Ishikawa (cell line): ENCODE results near the gene TMED4.

Experiments
- CEBPB ChIP-seq: IDR thresholded peaks from 2 replicates; pipeline ENCODE4 v1.6.1; 2012
- CREB1 ChIP-seq: IDR thresholded peaks from 2 replicates; pipeline ENCODE4 v1.6.1; 2012; ENCODE audit warnings: low read depth
- EGR1 ChIP-seq: IDR thresholded peaks from 2 replicates; pipeline ENCODE4 v1.6.1; 2012
- EP300 ChIP-seq: IDR thresholded peaks from 2 replicates; pipeline ENCODE4 v1.6.1; 2012; ENCODE audit warnings: borderline replicate concordance
- FOXM1 ChIP-seq: IDR thresholded peaks from 2 replicates; pipeline ENCODE4 v1.6.1; 2012; ENCODE audit warnings: low read depth, borderline replicate concordance
- NFIC ChIP-seq: IDR thresholded peaks from 2 replicates; pipeline ENCODE4 v1.6.1; 2012
- RAD21 ChIP-seq: IDR thresholded peaks from 2 replicates; pipeline ENCODE4 v1.6.1; 2012; ENCODE audit warnings: low read depth
- TAF1 ChIP-seq: IDR thresholded peaks from 2 replicates; pipeline ENCODE4 v1.6.1; 2012; ENCODE audit warnings: low read depth, mild to moderate bottlenecking
- YY1 ChIP-seq: IDR thresholded peaks from 2 replicates; pipeline ENCODE4 v1.6.1; 2012; ENCODE audit warnings: low read depth
- TF ChIP-seq, protein P1 (sequence below): IDR thresholded peaks from 2 replicates; pipeline ENCODE4 v1.6.1; 2012; ENCODE audit warnings: low read depth, mild to moderate bottlenecking
- TF ChIP-seq, protein P2 (sequence below): IDR thresholded peaks from 2 replicates; pipeline ENCODE4 v1.6.1; 2012

DNA sequence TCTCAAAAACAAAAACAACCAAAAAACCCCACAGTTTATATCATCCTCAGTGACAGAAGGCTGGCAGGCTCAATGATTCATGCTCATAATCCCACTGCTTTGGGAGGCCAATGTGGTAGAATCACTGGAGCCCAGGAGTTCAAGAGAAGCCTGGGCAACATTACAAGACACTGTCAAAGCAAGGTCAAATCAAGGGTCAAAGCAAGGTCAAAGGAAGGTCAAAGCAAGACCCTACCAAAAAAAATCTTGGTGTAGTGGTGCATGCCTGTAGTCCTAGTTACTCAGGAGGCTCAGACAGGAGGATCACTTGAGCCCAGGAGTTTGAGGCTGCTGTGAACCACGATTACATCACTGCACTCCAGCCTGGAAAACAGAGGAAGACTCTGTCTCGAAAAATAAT is 26.7 kb downstream of the TMED4 start:
- TF ChIP-seq EP300 (no peak), RAD21 (no peak), EGR1 (no peak), CEBPB (no peak), CREB1 (no peak), TAF1 (no peak), YY1 (no peak), NFIC (no peak), FOXM1 (no peak)
- TF ChIP-seq, protein P1, sequence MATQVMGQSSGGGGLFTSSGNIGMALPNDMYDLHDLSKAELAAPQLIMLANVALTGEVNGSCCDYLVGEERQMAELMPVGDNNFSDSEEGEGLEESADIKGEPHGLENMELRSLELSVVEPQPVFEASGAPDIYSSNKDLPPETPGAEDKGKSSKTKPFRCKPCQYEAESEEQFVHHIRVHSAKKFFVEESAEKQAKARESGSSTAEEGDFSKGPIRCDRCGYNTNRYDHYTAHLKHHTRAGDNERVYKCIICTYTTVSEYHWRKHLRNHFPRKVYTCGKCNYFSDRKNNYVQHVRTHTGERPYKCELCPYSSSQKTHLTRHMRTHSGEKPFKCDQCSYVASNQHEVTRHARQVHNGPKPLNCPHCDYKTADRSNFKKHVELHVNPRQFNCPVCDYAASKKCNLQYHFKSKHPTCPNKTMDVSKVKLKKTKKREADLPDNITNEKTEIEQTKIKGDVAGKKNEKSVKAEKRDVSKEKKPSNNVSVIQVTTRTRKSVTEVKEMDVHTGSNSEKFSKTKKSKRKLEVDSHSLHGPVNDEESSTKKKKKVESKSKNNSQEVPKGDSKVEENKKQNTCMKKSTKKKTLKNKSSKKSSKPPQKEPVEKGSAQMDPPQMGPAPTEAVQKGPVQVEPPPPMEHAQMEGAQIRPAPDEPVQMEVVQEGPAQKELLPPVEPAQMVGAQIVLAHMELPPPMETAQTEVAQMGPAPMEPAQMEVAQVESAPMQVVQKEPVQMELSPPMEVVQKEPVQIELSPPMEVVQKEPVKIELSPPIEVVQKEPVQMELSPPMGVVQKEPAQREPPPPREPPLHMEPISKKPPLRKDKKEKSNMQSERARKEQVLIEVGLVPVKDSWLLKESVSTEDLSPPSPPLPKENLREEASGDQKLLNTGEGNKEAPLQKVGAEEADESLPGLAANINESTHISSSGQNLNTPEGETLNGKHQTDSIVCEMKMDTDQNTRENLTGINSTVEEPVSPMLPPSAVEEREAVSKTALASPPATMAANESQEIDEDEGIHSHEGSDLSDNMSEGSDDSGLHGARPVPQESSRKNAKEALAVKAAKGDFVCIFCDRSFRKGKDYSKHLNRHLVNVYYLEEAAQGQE, result no peak
- TF ChIP-seq, protein P2, sequence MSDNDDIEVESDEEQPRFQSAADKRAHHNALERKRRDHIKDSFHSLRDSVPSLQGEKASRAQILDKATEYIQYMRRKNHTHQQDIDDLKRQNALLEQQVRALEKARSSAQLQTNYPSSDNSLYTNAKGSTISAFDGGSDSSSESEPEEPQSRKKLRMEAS, result no peak
